OCI-LY7 (cell line): ENCODE measurements around the gene NUCB1. TPM values are rescaled to one million over a fixed set of nuclear protein-coding genes. Genes with fewer than 3 reads are reported as not detected.

Experiments
- BruUV-seq: library from RNA; stranded (reverse); fragments of 400-500 nt; replicated peaks from 2 replicates; lab custom pipeline; 2021; lab: Mats Ljungman, UMichigan
- CTCF ChIA-PET: fragments of 300-600 bp; sonication (Branson Sonifier 250); formaldehyde crosslinking; loops from one replicate; lab custom pipeline; 2022; ENCODE audit warnings: antibody characterized with exemption; ENCODE audit not compliant: unreplicated experiment; lab: Charles Lee
- POLR2A ChIA-PET: fragments of 300-600 bp; sonication (Branson Sonifier 250); formaldehyde crosslinking; loops from one replicate; lab custom pipeline; 2022; ENCODE audit warnings: antibody characterized with exemption; lab: Charles Lee
- DNase-seq: peaks from one replicate; pipeline ENCODE4 v3.0.0-alpha.2; 2015; ENCODE audit warnings: low spot score
- H2AFZ ChIP-seq: fragments of 200-600 bp; sonication (generic), shearing (Covaris generic); 2 replicates; pipeline ENCODE4 v1.6.1; 2014; ENCODE audit warnings: mild to moderate bottlenecking, antibody characterized with exemption, low read length, moderate library complexity
- H3K27ac ChIP-seq: fragments of 200-600 bp; sonication (generic); 2 replicates; pipeline ENCODE4 v1.5.1; 2014; ENCODE audit warnings: mixed run types, low read depth, mild to moderate bottlenecking, moderate library complexity, low read length, inconsistent platforms; ENCODE audit not compliant: poor library complexity, severe bottlenecking
- H3K36me3 ChIP-seq: fragments of 200-600 bp; sonication (generic); 2 replicates; pipeline ENCODE4 v1.6.1; 2014; ENCODE audit warnings: mild to moderate bottlenecking, antibody characterized with exemption, low read length, moderate library complexity, mixed read lengths; ENCODE audit not compliant: insufficient read depth
- H3K4me1 ChIP-seq: fragments of 200-600 bp; sonication (generic); 2 replicates; pipeline ENCODE4 v1.5.1; 2014; ENCODE audit warnings: mild to moderate bottlenecking, low read length; ENCODE audit not compliant: insufficient read depth, poor library complexity, severe bottlenecking
- H3K4me2 ChIP-seq: fragments of 200-600 bp; sonication (generic); 2 replicates; pipeline ENCODE4 v1.6.1; 2014; ENCODE audit warnings: mild to moderate bottlenecking, low read length
- H3K4me3 ChIP-seq: fragments of 200-600 bp; sonication (generic); 2 replicates; pipeline ENCODE4 v1.5.1; 2014; ENCODE audit warnings: mild to moderate bottlenecking, low read depth, low read length; ENCODE audit not compliant: poor library complexity, severe bottlenecking
- H3K79me2 ChIP-seq: fragments of 200-600 bp; sonication (generic); 2 replicates; pipeline ENCODE4 v1.6.1; 2016; ENCODE audit warnings: low read depth, mild to moderate bottlenecking, low read length, moderate library complexity, mixed read lengths; ENCODE audit not compliant: insufficient read depth
- H3K9me2 ChIP-seq: fragments of 200-600 bp; sonication (generic); 2 replicates; pipeline ENCODE4 v1.6.1; 2016; ENCODE audit warnings: mild to moderate bottlenecking, low read length, mixed read lengths; ENCODE audit not compliant: insufficient read depth
- H3K9me3 ChIP-seq: fragments of 200-600 bp; sonication (generic); 2 replicates; pipeline ENCODE4 v1.6.1; 2014; ENCODE audit warnings: mild to moderate bottlenecking, mixed run types, low read length, mixed read lengths
- H4K20me1 ChIP-seq: fragments of 200-600 bp; sonication (generic); 2 replicates; pipeline ENCODE4 v1.6.1; 2014; ENCODE audit warnings: mild to moderate bottlenecking, antibody characterized with exemption, low read length, moderate library complexity, mixed read lengths; ENCODE audit not compliant: insufficient read depth
- CTCF ChIP-seq: fragments of 200-600 bp; sonication (generic); conservative IDR thresholded peaks from 2 replicates; pipeline ENCODE4 v1.5.1; 2014; ENCODE audit warnings: mild to moderate bottlenecking, antibody characterized with exemption, low read length, moderate library complexity, mixed read lengths
- EZH2phosphoT487 ChIP-seq: fragments of 200-600 bp; sonication (generic); IDR thresholded peaks from 2 replicates; pipeline ENCODE4 v1.6.1; 2018; ENCODE audit warnings: low read depth, borderline replicate concordance, mild to moderate bottlenecking, mixed run types, antibody characterized with exemption, low read length, moderate library complexity, mixed read lengths
- intact Hi-C: fragments of 100-400 bp; cut with micrococcal nuclease; formaldehyde crosslinking; loops from one replicate; pipeline ENCODE4 v1.10.0; 2022; ENCODE audit not compliant: unreplicated experiment
- total RNA-seq, 2 experiments: library from RNA; depleted of rRNA in 1 of 2; stranded (reverse); fragments of >200 nt in 1 of 2; shearing (Covaris generic) in 1 of 2; gene quantifications; 2 replicates each; pipeline ENCODE4 v1.2.3, GENCODE V29; 2014 to 2022

Gene NUCB1
- total RNA-seq, 2 experiments from 2014 or later, result 73.6 to 88.7 TPM

- intact Hi-C loops, result no loop called here
- POLR2A ChIA-PET, result interaction anchor here (0.6 kb wide), 1 partner anchor 77 kb away, joined by 10 read pairs; no protein-coding TSS in a partner anchor
These were observed 61.0 kb downstream of the NUCB1 start for GRCh38 chr19:48961051-48961649.

GRCh38 chr19:48961673-48962028 is 61.5 kb downstream of the NUCB1 start:
- no peaks in the 10 kb centered on the region for H3K9me3 ChIP-seq
- intact Hi-C loops, result no loop called here
- BruUV-seq, result no TSS peak
- H4K20me1 ChIP-seq, result no peaks in the 10 kb centered on the region
- no peaks in the 10 kb centered on the region for H3K9me2 ChIP-seq
- no peak overlapping the region for H3K4me3 ChIP-seq
- ChIA-PET POLR2A (interaction anchor here (0.6 kb wide), 1 partner anchor 78 kb away, joined by 10 read pairs; no protein-coding TSS in a partner anchor), CTCF (interaction anchor here (1.2 kb wide), 1 partner anchor 75 kb away, joined by 5 read pairs; no protein-coding TSS in a partner anchor)
- H2AFZ ChIP-seq, result no peak overlapping the region
- H3K4me2 ChIP-seq, result peak overlapping the region; percentile 94
- peaks cover 17% of the 10 kb centered on the region for H3K36me3 ChIP-seq
- no peak for DNase-seq
- H3K27ac ChIP-seq, result peak overlapping the region; percentile 54
- no peak for TF ChIP-seq CTCF
- TF ChIP-seq EZH2phosphoT487, result no peak
- peaks cover 35% of the 10 kb centered on the region for H3K4me1 ChIP-seq
- H3K79me2 ChIP-seq, result peaks cover 14% of the 10 kb centered on the region; the same call in 1 of the 2 replicates

More at GRCh38 chr19:48961051-48961649, 61.0 kb downstream of the NUCB1 start:
- no peak for TF ChIP-seq CTCF
- TF ChIP-seq EZH2phosphoT487, result no peak
- H3K4me2 ChIP-seq, result no peak overlapping the region
- no peak overlapping the region for H3K4me3 ChIP-seq
- no peaks in the 10 kb centered on the region for H3K9me3 ChIP-seq
- BruUV-seq, result no TSS peak
- H3K9me2 ChIP-seq, result no peaks in the 10 kb centered on the region
- no peak for DNase-seq
- CTCF ChIA-PET, result no interaction called here
- H3K36me3 ChIP-seq, result peaks cover 15% of the 10 kb centered on the region
- no peak overlapping the region for H2AFZ ChIP-seq
- no peaks in the 10 kb centered on the region for H4K20me1 ChIP-seq
- no peak overlapping the region for H3K27ac ChIP-seq
- peaks cover 32% of the 10 kb centered on the region for H3K4me1 ChIP-seq
- H3K79me2 ChIP-seq, result peaks cover 9% of the 10 kb centered on the region; the same call in 1 of the 2 replicates
